GM12892 (cell line): ENCODE measurements around the gene CMPK1.

Experiments
- POLR2A ChIP-seq: IDR thresholded peaks from 2 replicates; pipeline ENCODE4 v1.6.1; 2011; ENCODE audit warnings: low read depth, low read length, control low read depth
- POLR2AphosphoS5 ChIP-seq: IDR thresholded peaks from 2 replicates; pipeline ENCODE4 v1.6.1; 2011; ENCODE audit warnings: low read depth, low read length, control low read depth
- TAF1 ChIP-seq: IDR thresholded peaks from 2 replicates; pipeline ENCODE4 v1.6.1; 2011; ENCODE audit warnings: low read depth, mild to moderate bottlenecking, control low read depth, low read length, borderline replicate concordance

- no peak for TF ChIP-seq POLR2A
- TF ChIP-seq TAF1: no peak
- TF ChIP-seq POLR2AphosphoS5: no peak
These were observed 3.4 kb upstream of the CMPK1 start for GRCh38 chr1:47330212-47330611.
